Stomach (tissue), 4 donors: ENCODE data around the gene PTGIR.

Experiments
- CTCF ChIP-seq, 7 experiments: fragments of 450-650 bp in 4 of 7; fragments of 200-600 bp in 3 of 7; sonication (generic) in 3 of 7; IDR thresholded peaks; one replicate each; pipeline ENCODE4 v1.5.1; 2016 to 2019; ENCODE audit warnings: antibody characterized with exemption in 7 of 7, control low read depth in 2 of 7, mild to moderate bottlenecking in 1 of 7
- EP300 ChIP-seq: sonication (generic); formaldehyde crosslinking; IDR thresholded peaks from one replicate; pipeline ENCODE4 v1.6.1; 2017; ENCODE audit warnings: antibody characterized with exemption
- POLR2A ChIP-seq, 4 donors: fragments of 450-650 bp; IDR thresholded peaks; one replicate each; pipeline ENCODE4 v1.6.1; 2016; ENCODE audit warnings: antibody characterized with exemption in 4 of 4, control low read depth in 2 of 4, mild to moderate bottlenecking in 1 of 4, moderate library complexity in 1 of 4
- POLR2AphosphoS5 ChIP-seq, 3 donors: sonication (generic); formaldehyde crosslinking; IDR thresholded peaks; one replicate each; pipeline ENCODE4 v1.6.1; 2016; ENCODE audit warnings: antibody characterized with exemption in 3 of 3

GRCh38 chr19:46631481-46631880 is 6.6 kb upstream of the PTGIR start:
- TF ChIP-seq CTCF (IDR thresholded peaks at IDR 0.05) (no peak), POLR2AphosphoS5 (IDR thresholded peaks at IDR 0.05) (no peak), POLR2A (IDR thresholded peaks at IDR 0.05) (no peak), EP300 (no peak)
